GM12878 (cell line): ENCODE results near the gene SMPD2. TPM values are rescaled to one million over a fixed set of nuclear protein-coding genes. Genes with fewer than 3 reads are reported as not detected.

ENCODE experiments used
- BMI1 ChIP-seq: fragments of 450-650 bp; IDR thresholded peaks from 2 replicates; pipeline ENCODE4 v1.6.1; 2016; ENCODE audit warnings: mild to moderate bottlenecking, moderate library complexity, borderline replicate concordance
- CBFB ChIP-seq: IDR thresholded peaks from 2 replicates; pipeline ENCODE4 v1.6.1; 2016; ENCODE audit warnings: antibody characterized with exemption, low read depth
- CBX5 ChIP-seq: sonication (generic); IDR thresholded peaks from 2 replicates; pipeline ENCODE4 v1.6.1; 2016; ENCODE audit warnings: low read depth, moderate library complexity, mild to moderate bottlenecking, inconsistent platforms
- CHD2 ChIP-seq: IDR thresholded peaks from 2 replicates; pipeline ENCODE4 v1.6.1; 2011; ENCODE audit warnings: low read depth, low read length, improper control_type of control experiment, borderline replicate concordance
- CTCF ChIP-seq, 3 experiments: IDR thresholded peaks in 2 of 3; conservative IDR thresholded peaks in 1 of 3; 2 replicates each; pipeline ENCODE4 v1.5.1; 2011; ENCODE audit warnings: low read depth in 3 of 3, low read length in 3 of 3, mild to moderate bottlenecking in 3 of 3, control low read depth in 2 of 3, moderate library complexity in 2 of 3, inconsistent platforms in 1 of 3, mixed read lengths in 1 of 3; ENCODE audit not compliant: control insufficient read depth in 2 of 3, insufficient read depth in 1 of 3; ENCODE audit errors: extremely low read depth in 1 of 3
- EED ChIP-seq: sonication (generic); IDR thresholded peaks from 2 replicates; pipeline ENCODE4 v1.6.1; 2016; ENCODE audit warnings: antibody characterized with exemption, low read depth
- ESRRA ChIP-seq: IDR thresholded peaks from 2 replicates; pipeline ENCODE4 v1.6.1; 2012; ENCODE audit warnings: mild to moderate bottlenecking, low read length, improper control_type of control experiment
- FOS ChIP-seq: IDR thresholded peaks from 3 replicates; pipeline ENCODE4 v1.6.1; 2011; ENCODE audit warnings: borderline replicate concordance; ENCODE audit not compliant: insufficient read length; ENCODE audit errors: extremely low read depth
- KAT2A ChIP-seq: conservative IDR thresholded peaks from 2 replicates; pipeline ENCODE4 v1.6.1; 2011; ENCODE audit warnings: low read depth, low read length; ENCODE audit not compliant: control insufficient read depth
- LARP7 ChIP-seq: fragments of 450-650 bp; IDR thresholded peaks from 2 replicates; pipeline ENCODE4 v1.6.1; 2017; ENCODE audit warnings: mild to moderate bottlenecking
- MTA2 ChIP-seq: fragments of 450-650 bp; IDR thresholded peaks from 2 replicates; pipeline ENCODE4 v1.6.1; 2016; ENCODE audit warnings: low read depth, mild to moderate bottlenecking, moderate library complexity
- PML ChIP-seq: IDR thresholded peaks from 2 replicates; pipeline ENCODE4 v1.6.1; 2012; ENCODE audit warnings: low read length, inconsistent platforms
- POU2F2 ChIP-seq: IDR thresholded peaks from 3 replicates; pipeline ENCODE4 v1.6.1; 2011; ENCODE audit warnings: low read depth, mild to moderate bottlenecking, low read length, borderline replicate concordance
- RBBP5 ChIP-seq: fragments of 200-600 bp; sonication (generic); conservative IDR thresholded peaks from 2 replicates; pipeline ENCODE4 v1.6.1; 2016
- RFX5 ChIP-seq: IDR thresholded peaks from 2 replicates; pipeline ENCODE4 v1.6.1; 2011; ENCODE audit warnings: low read depth, low read length, improper control_type of control experiment
- SP1 ChIP-seq: IDR thresholded peaks from one replicate; pipeline ENCODE4 v1.6.1; 2011; ENCODE audit warnings: low read depth, low read length
- STAT3 ChIP-seq: IDR thresholded peaks from 2 replicates; pipeline ENCODE4 v1.6.1; 2011; ENCODE audit warnings: low read depth, low read length, improper control_type of control experiment
- TARDBP ChIP-seq: IDR thresholded peaks from 2 replicates; pipeline ENCODE4 v1.6.1; 2016; ENCODE audit warnings: borderline replicate concordance
- TCF3 ChIP-seq: IDR thresholded peaks from 2 replicates; pipeline ENCODE4 v1.6.1; 2012; ENCODE audit warnings: low read depth, mild to moderate bottlenecking, low read length, borderline replicate concordance; ENCODE audit not compliant: insufficient read depth
- ZNF687 ChIP-seq: fragments of 450-650 bp; IDR thresholded peaks from 2 replicates; pipeline ENCODE4 v1.6.1; 2017; ENCODE audit warnings: mild to moderate bottlenecking, moderate library complexity
- ZZZ3 ChIP-seq: IDR thresholded peaks from 2 replicates; pipeline ENCODE4 v1.6.1; 2011; ENCODE audit warnings: low read depth; ENCODE audit not compliant: control insufficient read depth, insufficient read length
- polyA plus RNA-seq, 11 experiments: library from polyadenylated mRNA; depleted of rRNA in 4 of 11; unstranded in 6 of 11; stranded (reverse) in 5 of 11; fragments of >200 nt; fragmentation: Nextera tagmentation in 4 of 11; fragmentation: Illumina TruSeq in 1 of 11; extraction: Ambion mirVana in 4 of 11; extraction: Trizol in 1 of 11; gene quantifications; 1 replicate in 1 of 11; 2 replicates in 10 of 11; pipeline versions ENCODE4 v1.2.1 to v1.2.3, GENCODE V29; 2011 to 2016; ENCODE audit warnings: inconsistent platforms in 2 of 11, missing spikeins in 2 of 11, low read depth in 1 of 11
- total RNA-seq, 4 experiments: library from RNA; depleted of rRNA in 3 of 4; stranded (reverse); fragments of >200 nt in 3 of 4; fragmentation: Illumina TruSeq in 1 of 4; extraction: Trizol in 1 of 4; gene quantifications; 2 replicates each; pipeline versions ENCODE4 v1.2.1 to v1.2.3, GENCODE V29; 2013 to 2021
- TF ChIP-seq, protein P1 (sequence below): fragments of 450-650 bp; IDR thresholded peaks from 2 replicates; pipeline ENCODE4 v1.6.1; 2016; ENCODE audit warnings: mild to moderate bottlenecking, moderate library complexity, borderline replicate concordance

The SMPD2 gene
- total and polyA plus RNA-seq, 10 of the 15 experiments (the other 5 are each of a cell fraction or from before 2014, with no cell fraction given): 0.06 to 15.4 (median 9.7) TPM

DNA sequence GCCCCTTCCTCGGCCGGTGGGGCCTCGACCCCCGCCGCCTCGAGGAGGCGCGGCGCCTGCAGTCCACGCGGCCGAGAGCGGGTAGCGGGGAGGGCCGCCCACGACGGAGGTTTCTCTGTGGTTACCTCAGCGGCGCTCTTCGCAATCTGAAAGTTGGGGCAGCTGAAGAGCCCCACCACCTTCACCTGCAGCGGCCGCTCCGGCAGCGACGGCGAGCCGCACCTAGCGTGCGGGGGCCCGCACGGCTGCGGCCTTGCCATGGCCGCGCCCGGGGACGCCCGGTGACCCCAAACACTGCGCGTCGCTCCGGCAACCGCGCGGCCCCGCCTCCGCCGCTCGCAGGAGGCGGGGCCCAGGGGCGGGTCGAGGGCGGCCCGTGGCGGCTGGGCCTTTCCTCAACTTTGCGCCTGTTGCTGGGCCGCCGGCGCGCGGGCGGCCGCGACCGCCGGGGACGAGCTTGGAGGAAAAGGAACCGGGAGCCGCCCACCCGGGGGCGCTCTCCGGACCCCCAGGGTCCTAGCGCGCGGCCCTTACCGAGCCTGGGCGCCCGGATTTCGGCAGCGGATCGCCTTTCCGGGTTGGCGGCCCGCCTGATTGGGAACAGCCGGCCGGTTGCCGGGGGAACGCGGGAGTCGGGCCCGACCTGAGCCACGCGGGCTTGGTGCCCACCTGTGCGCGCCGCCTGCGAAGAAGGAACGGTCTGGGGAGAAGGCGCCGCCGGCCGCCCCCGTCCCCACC, at the start of gene SMPD2, which contains the start of gene PPIL6 (continued):
- TF ChIP-seq, protein P1, sequence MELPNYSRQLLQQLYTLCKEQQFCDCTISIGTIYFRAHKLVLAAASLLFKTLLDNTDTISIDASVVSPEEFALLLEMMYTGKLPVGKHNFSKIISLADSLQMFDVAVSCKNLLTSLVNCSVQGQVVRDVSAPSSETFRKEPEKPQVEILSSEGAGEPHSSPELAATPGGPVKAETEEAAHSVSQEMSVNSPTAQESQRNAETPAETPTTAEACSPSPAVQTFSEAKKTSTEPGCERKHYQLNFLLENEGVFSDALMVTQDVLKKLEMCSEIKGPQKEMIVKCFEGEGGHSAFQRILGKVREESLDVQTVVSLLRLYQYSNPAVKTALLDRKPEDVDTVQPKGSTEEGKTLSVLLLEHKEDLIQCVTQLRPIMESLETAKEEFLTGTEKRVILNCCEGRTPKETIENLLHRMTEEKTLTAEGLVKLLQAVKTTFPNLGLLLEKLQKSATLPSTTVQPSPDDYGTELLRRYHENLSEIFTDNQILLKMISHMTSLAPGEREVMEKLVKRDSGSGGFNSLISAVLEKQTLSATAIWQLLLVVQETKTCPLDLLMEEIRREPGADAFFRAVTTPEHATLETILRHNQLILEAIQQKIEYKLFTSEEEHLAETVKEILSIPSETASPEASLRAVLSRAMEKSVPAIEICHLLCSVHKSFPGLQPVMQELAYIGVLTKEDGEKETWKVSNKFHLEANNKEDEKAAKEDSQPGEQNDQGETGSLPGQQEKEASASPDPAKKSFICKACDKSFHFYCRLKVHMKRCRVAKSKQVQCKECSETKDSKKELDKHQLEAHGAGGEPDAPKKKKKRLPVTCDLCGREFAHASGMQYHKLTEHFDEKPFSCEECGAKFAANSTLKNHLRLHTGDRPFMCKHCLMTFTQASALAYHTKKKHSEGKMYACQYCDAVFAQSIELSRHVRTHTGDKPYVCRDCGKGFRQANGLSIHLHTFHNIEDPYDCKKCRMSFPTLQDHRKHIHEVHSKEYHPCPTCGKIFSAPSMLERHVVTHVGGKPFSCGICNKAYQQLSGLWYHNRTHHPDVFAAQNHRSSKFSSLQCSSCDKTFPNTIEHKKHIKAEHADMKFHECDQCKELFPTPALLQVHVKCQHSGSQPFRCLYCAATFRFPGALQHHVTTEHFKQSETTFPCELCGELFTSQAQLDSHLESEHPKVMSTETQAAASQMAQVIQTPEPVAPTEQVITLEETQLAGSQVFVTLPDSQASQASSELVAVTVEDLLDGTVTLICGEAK: no peak
- TF ChIP-seq CBFB (no peak), RBBP5 (no peak), ZNF687 (peak; percentile 90), KAT2A (no peak), TARDBP (no peak), RFX5 (no peak), CTCF (IDR thresholded peaks at IDR 0.05 in 2 of 3, conservative IDR thresholded peaks at IDR 0.05 in 1 of 3; ENCODE audit: control insufficient read depth in 2 of 3, extremely low read depth in 1 of 3, insufficient read depth in 1 of 3, low read depth in 3 of 3, low read length in 3 of 3) (peak in 2 of 3 experiments; percentile 18 to 33; a peak in 3 of 6 replicates), BMI1 (peak; percentile 57), POU2F2 (no peak), CHD2 (no peak), FOS (no peak), ESRRA (0 out of 2 replicates have a peak, but pooled peaks have one; percentile 30), SP1 (peak; percentile 74), EED (no peak), CBX5 (0 out of 2 replicates have a peak, but pooled peaks have one; percentile 40), STAT3 (no peak), LARP7 (peak; percentile 86; the same call in 1 of the 2 replicates), TCF3 (no peak), PML (no peak), MTA2 (no peak), ZZZ3 (no peak)
